Thyroid gland (tissue), 4 donors: ENCODE results near the gene MGMT. TPM values are rescaled to one million over a fixed set of nuclear protein-coding genes. Genes with fewer than 3 reads are reported as not detected.

Experiments
- DNase-seq, 2 donors: peaks; one replicate each; pipeline ENCODE4 v3.0.0-alpha.2; 2019
- H3K27ac ChIP-seq, 3 donors: fragments of 200-600 bp; sonication (generic); 1 replicate in 2 of 3; 2 replicates in 1 of 3; pipeline ENCODE4 v1.5.1; 2016 to 2019; ENCODE audit warnings: mild to moderate bottlenecking in 1 of 3, moderate library complexity in 1 of 3
- H3K27me3 ChIP-seq: fragments of 200-600 bp; sonication (generic); one replicate; pipeline ENCODE4 v1.5.1; 2019
- H3K36me3 ChIP-seq, 2 donors: fragments of 200-600 bp; sonication (generic); one replicate each; pipeline ENCODE4 v1.5.1; 2016 to 2019
- H3K4me1 ChIP-seq, 2 donors: fragments of 200-600 bp; sonication (generic); one replicate each; pipeline ENCODE4 v1.5.1; 2017 to 2019
- H3K4me3 ChIP-seq, 3 donors: fragments of 200-600 bp; sonication (generic); replicated peaks in 1 of 3; 1 replicate in 2 of 3; 2 replicates in 1 of 3; pipeline ENCODE4 v1.5.1; 2016; ENCODE audit warnings: mild to moderate bottlenecking in 1 of 3
- H3K9me3 ChIP-seq: fragments of 200-600 bp; sonication (generic); one replicate; pipeline ENCODE4 v1.5.1; 2017
- CTCF ChIP-seq, 6 experiments: fragments of 200-600 bp in 3 of 6; fragments of 450-650 bp in 3 of 6; sonication (generic) in 3 of 6; IDR thresholded peaks; one replicate each; pipeline ENCODE4 v1.5.1; 2016 to 2019; ENCODE audit warnings: antibody characterized with exemption in 6 of 6, mild to moderate bottlenecking in 2 of 6, inconsistent platforms in 1 of 6, moderate library complexity in 1 of 6
- POLR2A ChIP-seq, 2 donors: fragments of 450-650 bp; IDR thresholded peaks; one replicate each; pipeline ENCODE4 v1.6.1; 2017; ENCODE audit warnings: antibody characterized with exemption in 2 of 2, mild to moderate bottlenecking in 2 of 2, moderate library complexity in 1 of 2
- WGBS, 2 donors: methylation state at CpG; one replicate each; pipeline ENCODE4 v1.1.5; 2017; 5-methylcytosine and 5-hydroxymethylcytosine counted together
- intact Hi-C: fragments of 100-400 bp; cut with DNase I; formaldehyde crosslinking; loops from one replicate; pipeline ENCODE4 v1.15.1; 2023
- total RNA-seq, 4 donors: library from RNA; depleted of rRNA; stranded (reverse); fragments of >200 nt; gene quantifications; one replicate each; pipeline ENCODE4 v1.2.3, GENCODE V29; 2016

The MGMT gene
- total RNA-seq, 4 donors from 2014 or later: 17.6 to 48.7 (median 30.7) TPM

DNA sequence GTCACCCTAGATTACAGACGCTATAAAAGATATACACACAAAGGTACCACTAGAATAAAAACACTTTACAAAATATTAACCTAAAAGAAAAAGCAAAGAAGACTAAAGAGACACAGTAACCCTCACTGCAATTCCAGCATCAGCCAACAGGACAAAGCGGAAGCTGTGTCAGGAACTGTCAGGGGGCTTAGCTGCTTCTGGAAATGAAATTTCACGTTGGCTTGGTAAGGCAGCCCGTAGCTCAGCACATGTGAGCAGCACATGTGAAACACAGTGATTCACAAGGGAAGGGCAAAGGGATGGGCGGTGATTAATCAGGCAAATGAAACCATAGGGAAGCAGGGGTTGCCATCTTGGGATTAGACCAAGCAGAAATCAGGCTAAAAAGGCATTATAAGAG is 195.4 kb downstream of the MGMT start:
- WGBS, 2 donors: 92 to 96% methylated on average over 5 of the region's 5 CpGs

GRCh38 chr10:129670124-129670523 is 203.1 kb downstream of the MGMT start:
- Histone ChIP-seq H3K9me3 (no peaks in the 10 kb centered on the region), H3K4me3 (no peak overlapping the region), H3K36me3 (no peaks in the 10 kb centered on the region), H3K4me1 (no peaks in the 10 kb centered on the region), H3K27me3 (no peaks in the 10 kb centered on the region), H3K27ac (no peak overlapping the region)
- DNase-seq: no peak
- TF ChIP-seq CTCF (IDR thresholded peaks at IDR 0.05): no peak
- TF ChIP-seq POLR2A (IDR thresholded peaks at IDR 0.05): no peak
- intact Hi-C loops: no loop called here
- 96 to 100% methylated on average over 1 of the region's 1 CpG for WGBS, 2 donors

More for the DNA sequence above, 195.4 kb downstream of the MGMT start:
- no peak for TF ChIP-seq CTCF (IDR thresholded peaks at IDR 0.05)
- TF ChIP-seq POLR2A (IDR thresholded peaks at IDR 0.05): no peak
- intact Hi-C loops: no loop called here
- H3K4me3 ChIP-seq: no peak overlapping the region
- H3K9me3 ChIP-seq: no peaks in the 10 kb centered on the region
- no peaks in the 10 kb centered on the region for H3K36me3 ChIP-seq
- H3K27ac ChIP-seq: no peak overlapping the region
- no peaks in the 10 kb centered on the region for H3K27me3 ChIP-seq
- no peaks in the 10 kb centered on the region for H3K4me1 ChIP-seq
- DNase-seq: no peak

- Histone ChIP-seq H3K4me3 (no peak overlapping the region), H3K36me3 (no peaks in the 10 kb centered on the region), H3K27ac (no peak overlapping the region), H3K4me1 (no peaks in the 10 kb centered on the region), H3K27me3 (no peaks in the 10 kb centered on the region), H3K9me3 (no peaks in the 10 kb centered on the region)
- WGBS, 2 donors: 93 to 98% methylated on average over 4 of the region's 4 CpGs
- intact Hi-C loops: no loop called here
- no peak for DNase-seq
- TF ChIP-seq POLR2A (IDR thresholded peaks at IDR 0.05) (no peak), CTCF (IDR thresholded peaks at IDR 0.05) (no peak)
Measured at GRCh38 chr10:129673292-129673691, 206.3 kb downstream of the MGMT start.

- no peaks in the 10 kb centered on the region for H3K4me1 ChIP-seq
- DNase-seq: no peak
- 92 to 96% methylated on average over 17 of the region's 17 CpGs for WGBS, 2 donors
- TF ChIP-seq CTCF (IDR thresholded peaks at IDR 0.05): no peak
- no peak for TF ChIP-seq POLR2A (IDR thresholded peaks at IDR 0.05)
- H3K27me3 ChIP-seq: no peaks in the 10 kb centered on the region
- no peak overlapping the region for H3K4me3 ChIP-seq
- intact Hi-C loops: no loop called here
- no peaks in the 10 kb centered on the region for H3K36me3 ChIP-seq
- H3K27ac ChIP-seq: no peak overlapping the region
- H3K9me3 ChIP-seq: no peaks in the 10 kb centered on the region
Measured at GRCh38 chr10:129675027-129675769, 208.2 kb downstream of the MGMT start.

DNA sequence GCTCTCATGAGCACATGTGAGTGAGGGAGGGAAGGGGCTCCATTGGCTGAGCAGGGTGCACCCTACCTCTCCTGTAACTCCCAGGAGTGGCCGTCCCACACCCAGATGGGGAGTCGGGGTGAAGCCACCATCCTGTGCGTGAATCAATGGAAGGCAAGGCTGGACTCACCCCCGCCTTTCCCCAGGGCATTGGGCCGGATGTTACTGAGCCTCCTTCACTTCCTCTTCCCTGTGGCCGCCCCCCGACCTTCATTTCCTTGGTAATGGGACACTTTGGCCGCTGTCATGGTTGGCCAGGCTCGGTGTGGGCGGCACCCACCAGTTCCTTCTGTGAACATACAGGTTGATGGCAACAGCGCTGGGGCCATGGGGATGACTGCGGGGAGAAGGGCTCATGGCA is 209.0 kb downstream of the MGMT start:
- TF ChIP-seq CTCF (IDR thresholded peaks at IDR 0.05) (no peak), POLR2A (IDR thresholded peaks at IDR 0.05) (no peak)
- intact Hi-C loops: no loop called here
- Histone ChIP-seq H3K4me3 (no peak overlapping the region), H3K27me3 (no peaks in the 10 kb centered on the region), H3K4me1 (no peaks in the 10 kb centered on the region), H3K36me3 (no peaks in the 10 kb centered on the region), H3K27ac (no peak overlapping the region), H3K9me3 (no peaks in the 10 kb centered on the region)
- DNase-seq: no peak
- 84 to 99% methylated on average over 11 to 12 of the region's 12 CpGs for WGBS, 2 donors
